Measurements from ENCODE around the gene PANX2.

PANX2 gene

DNA sequence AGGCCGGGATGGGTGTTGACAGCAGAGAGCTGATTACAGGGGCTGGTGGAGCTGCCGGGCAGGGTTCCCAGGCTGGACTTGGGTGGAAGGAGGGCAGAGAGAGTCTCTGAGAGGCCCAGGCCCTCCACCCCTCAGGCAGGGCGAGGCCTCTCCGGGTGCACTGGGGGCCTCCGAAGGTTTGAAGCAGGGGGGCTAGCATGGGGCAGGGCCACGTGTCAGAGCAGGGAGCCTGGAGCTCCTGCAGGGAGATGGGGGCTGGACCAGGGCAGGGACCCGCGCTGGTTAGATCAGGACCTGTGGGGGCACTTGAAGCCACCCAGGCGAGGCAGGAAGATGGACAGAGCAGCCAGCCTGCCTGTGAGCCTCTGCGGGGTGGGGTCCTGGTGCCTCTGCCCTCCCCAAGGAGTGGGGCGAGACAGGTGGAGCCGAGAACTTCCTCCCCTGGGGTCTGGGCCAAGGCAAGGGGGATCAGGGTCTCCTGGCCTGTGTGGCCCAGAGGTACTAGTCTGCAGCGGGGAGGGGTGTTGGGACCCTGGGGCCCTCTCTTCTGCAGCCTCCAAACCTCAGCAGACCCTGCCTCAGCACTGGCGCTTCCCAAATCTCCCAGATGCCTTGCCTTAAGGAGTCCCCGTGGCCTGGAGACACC lies 911 bp downstream of the PANX2 start:
- Histone ChIP-seq H3K9me3 (no peaks in the 10 kb centered on the region), H3K4me3 (no peak overlapping the region), H3K36me3 (no peaks in the 10 kb centered on the region), H3K27ac (no peak overlapping the region), H3K4me1 (peaks cover 0 to 17% (median 13%) of the 10 kb centered on the region in 4 donors), H3K27me3 (peaks cover 0 to 80% of the 10 kb centered on the region in 2 donors)
- intact Hi-C loops (cut with DNase I; ENCODE audit: low total_unique reads) = no loop called here
- TF ChIP-seq, protein P1, sequence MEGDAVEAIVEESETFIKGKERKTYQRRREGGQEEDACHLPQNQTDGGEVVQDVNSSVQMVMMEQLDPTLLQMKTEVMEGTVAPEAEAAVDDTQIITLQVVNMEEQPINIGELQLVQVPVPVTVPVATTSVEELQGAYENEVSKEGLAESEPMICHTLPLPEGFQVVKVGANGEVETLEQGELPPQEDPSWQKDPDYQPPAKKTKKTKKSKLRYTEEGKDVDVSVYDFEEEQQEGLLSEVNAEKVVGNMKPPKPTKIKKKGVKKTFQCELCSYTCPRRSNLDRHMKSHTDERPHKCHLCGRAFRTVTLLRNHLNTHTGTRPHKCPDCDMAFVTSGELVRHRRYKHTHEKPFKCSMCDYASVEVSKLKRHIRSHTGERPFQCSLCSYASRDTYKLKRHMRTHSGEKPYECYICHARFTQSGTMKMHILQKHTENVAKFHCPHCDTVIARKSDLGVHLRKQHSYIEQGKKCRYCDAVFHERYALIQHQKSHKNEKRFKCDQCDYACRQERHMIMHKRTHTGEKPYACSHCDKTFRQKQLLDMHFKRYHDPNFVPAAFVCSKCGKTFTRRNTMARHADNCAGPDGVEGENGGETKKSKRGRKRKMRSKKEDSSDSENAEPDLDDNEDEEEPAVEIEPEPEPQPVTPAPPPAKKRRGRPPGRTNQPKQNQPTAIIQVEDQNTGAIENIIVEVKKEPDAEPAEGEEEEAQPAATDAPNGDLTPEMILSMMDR (IDR thresholded peaks at IDR 0.05) = no peak
- no peak for DNase-seq

DNA sequence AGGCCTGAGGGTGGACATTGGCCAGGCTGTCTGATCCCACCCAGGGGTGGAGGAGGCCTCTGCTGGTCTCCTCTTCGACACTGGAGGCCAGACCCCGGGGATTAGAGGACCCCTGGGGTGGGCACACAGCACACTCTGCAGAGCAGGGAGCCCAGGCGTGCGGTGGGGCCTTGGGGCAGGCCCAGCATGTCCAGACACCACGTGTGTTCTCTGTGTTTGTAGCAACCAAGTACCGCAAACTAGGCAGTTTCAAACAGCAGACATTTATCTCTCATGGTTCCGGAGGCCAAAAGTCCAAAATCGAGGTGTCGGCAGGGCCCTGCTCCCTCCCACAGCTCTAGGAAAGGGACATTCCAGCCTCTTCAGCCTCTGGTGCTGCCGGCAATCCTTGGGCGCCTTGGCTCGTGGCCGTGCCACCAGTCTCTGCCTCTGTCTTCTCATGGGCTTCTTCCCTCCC lies 1.5 kb downstream of the PANX2 start:
- Histone ChIP-seq H3K4me1 (peaks cover 0 to 17% (median 13%) of the 10 kb centered on the region in 4 donors), H3K27ac (no peak overlapping the region), H3K36me3 (no peaks in the 10 kb centered on the region), H3K9me3 (no peaks in the 10 kb centered on the region), H3K27me3 (peaks cover 0 to 85% of the 10 kb centered on the region in 2 donors), H3K4me3 (no peak overlapping the region)
- no peak for DNase-seq
- intact Hi-C loops (cut with DNase I; ENCODE audit: low total_unique reads) = no loop called here
- TF ChIP-seq, protein P1 (IDR thresholded peaks at IDR 0.05) = no peak

DNA sequence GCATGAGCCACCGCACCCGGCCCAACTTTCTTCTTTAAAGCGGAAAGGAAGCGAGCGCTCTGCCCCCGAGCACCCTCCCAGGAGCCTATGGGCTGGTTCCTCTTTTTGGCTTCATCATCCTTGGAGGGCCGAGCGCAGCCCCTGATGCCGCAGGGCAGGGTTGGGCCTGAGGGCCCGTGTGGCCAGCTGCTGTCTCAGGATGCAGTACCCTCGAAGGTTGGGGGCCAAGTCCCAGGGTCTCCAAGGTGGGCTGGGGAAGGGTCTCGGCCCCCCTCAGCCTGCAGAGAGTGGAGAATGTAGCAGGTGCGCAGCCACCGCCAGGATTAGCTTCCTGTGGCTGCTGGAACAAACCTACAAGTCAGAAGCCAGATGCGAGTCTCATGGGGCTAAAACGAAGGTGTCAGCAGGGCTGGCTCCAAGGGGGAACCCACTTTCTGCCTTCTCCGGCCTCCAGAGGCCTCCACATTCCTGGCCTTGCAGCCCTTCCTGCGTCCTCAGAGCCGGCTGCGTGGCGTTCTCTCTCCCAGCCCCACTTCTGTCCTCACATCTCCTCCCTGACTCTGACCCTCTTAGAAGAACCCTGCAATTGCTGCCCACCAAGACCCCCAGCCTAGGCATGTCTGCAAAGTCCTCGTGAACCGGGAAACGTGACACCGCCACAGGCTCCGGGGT lies 2.9 kb downstream of the PANX2 start:
- H3K36me3 ChIP-seq = no peaks in the 10 kb centered on the region
- peaks cover 0 to 91% of the 10 kb centered on the region in 2 donors for H3K27me3 ChIP-seq
- TF ChIP-seq, protein P1 (IDR thresholded peaks at IDR 0.05) = no peak
- intact Hi-C loops (cut with DNase I; ENCODE audit: low total_unique reads) = no loop called here
- H3K27ac ChIP-seq = no peak overlapping the region
- H3K4me3 ChIP-seq = no peak overlapping the region
- no peaks in the 10 kb centered on the region for H3K9me3 ChIP-seq
- peaks cover 0 to 22% (median 13%) of the 10 kb centered on the region in 4 donors for H3K4me1 ChIP-seq
- no peak for DNase-seq

DNA sequence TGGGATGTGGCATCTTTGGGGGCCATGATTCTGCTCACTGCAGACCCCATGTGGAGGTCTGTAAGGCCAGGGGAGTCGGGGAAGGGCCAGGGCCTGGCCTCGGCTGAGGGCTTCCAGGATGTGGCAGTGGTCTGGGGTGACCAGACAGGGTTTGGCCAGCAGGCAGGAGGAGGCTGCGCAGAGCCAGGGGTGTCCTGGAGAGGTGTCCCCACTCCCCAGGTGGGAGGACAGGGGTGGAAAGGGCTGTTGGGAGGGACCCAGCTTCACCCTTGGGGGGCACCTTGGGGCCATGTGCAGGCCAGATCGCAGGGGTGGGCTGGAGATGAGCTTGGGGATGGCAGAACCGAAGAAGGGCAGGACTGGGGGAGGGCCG lies 3.4 kb downstream of the PANX2 start:
- TF ChIP-seq, protein P1 (IDR thresholded peaks at IDR 0.05) = no peak
- Histone ChIP-seq H3K27me3 (peaks cover 0 to 91% of the 10 kb centered on the region in 2 donors), H3K4me1 (peaks cover 0 to 22% (median 13%) of the 10 kb centered on the region in 4 donors), H3K36me3 (no peaks in the 10 kb centered on the region), H3K27ac (no peak overlapping the region), H3K9me3 (no peaks in the 10 kb centered on the region), H3K4me3 (no peak overlapping the region)
- DNase-seq = no peak
- intact Hi-C loops (cut with DNase I; ENCODE audit: low total_unique reads) = no loop called here

DNA sequence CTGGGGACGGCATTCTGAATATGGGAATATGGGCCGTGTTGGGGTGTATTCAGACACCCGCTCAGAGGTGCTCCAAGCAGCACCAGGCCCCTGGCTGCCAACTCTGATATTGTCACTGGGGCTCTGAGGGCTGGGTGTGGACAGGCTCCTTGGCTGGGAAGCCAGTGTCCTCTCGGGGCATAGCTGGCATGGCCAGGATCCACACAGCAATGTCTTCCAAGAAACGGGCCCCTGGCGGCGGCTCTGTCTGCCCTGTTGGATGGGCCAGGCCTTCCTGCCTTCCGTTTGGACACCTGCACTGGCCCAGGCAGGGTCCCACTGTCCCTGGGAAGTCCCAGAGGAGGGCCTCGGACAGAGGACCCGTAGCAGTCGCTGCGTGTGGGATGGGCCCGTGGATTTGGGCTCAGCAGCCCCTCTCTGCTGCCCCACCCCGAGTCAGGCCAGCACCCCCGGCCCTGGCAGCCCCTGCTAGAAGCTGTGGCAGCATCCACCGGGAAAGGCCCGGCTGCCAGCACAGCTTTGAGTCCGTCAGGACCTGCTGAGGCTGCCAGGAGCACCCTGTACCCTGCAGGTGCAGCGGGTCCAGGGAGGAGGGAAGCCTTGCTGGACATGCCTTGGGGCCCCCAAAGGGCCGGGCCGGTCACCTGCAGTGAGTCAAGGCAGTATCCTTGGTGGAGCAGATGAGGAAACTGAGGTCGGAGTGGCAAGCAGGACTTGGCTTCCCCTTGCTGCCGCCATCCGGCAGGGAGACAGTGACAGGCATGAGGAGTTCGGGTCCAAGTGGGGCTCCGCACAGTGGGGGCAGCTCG lies 4.1 kb downstream of the PANX2 start:
- no peak for DNase-seq
- intact Hi-C loops (cut with DNase I; ENCODE audit: low total_unique reads) = no loop called here
- peaks cover 0 to 17% (median 10%) of the 10 kb centered on the region in 4 donors for H3K4me1 ChIP-seq
- peaks cover 0 to 91% of the 10 kb centered on the region in 2 donors for H3K27me3 ChIP-seq
- H3K9me3 ChIP-seq = no peaks in the 10 kb centered on the region
- no peak overlapping the region for H3K27ac ChIP-seq
- no peaks in the 10 kb centered on the region for H3K36me3 ChIP-seq
- H3K4me3 ChIP-seq = no peak overlapping the region
- TF ChIP-seq, protein P1 (IDR thresholded peaks at IDR 0.05) = no peak
